GM19099 (cell line): ENCODE results near the gene OCA2.

Source experiments
- POLR2A ChIP-seq: IDR thresholded peaks from 3 replicates; pipeline ENCODE4 v1.6.1; 2011; ENCODE audit warnings: low read depth; ENCODE audit not compliant: insufficient read length; ENCODE audit errors: extremely low read depth

Gene OCA2

DNA sequence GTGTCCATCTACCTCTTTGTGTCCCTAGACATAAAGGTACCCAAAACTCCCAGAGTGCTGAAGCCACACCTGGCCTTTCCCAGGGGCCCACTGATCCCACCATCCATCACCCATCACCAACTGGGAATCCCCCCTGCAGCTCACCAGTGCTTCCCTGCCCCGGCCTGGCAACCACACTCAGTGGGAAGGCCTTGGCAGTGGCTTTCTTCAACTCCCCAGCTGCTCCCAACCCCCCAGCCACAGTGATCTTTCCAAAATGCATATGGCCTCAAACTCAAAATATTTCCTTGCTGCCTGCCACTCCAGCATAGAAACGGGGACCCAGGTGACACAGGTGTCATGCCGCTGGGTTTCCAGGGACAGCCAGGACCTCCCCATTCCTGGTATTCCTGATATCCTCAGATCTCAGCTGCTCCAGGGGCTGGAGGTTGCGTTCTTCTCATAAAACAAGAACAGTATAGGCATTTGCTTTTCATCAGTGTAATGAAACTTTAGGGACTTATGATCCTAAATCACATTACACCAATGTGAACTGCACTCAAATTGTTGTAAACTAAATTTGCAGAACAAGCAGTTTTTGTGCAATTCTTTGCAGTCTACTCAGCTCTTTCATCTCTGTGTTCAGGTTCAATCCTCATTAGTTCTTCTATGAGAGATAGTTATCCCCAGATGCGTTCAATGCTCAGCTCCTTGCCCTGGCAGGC lies 1.3 kb downstream of the OCA2 start:
- no peak for TF ChIP-seq POLR2A

DNA sequence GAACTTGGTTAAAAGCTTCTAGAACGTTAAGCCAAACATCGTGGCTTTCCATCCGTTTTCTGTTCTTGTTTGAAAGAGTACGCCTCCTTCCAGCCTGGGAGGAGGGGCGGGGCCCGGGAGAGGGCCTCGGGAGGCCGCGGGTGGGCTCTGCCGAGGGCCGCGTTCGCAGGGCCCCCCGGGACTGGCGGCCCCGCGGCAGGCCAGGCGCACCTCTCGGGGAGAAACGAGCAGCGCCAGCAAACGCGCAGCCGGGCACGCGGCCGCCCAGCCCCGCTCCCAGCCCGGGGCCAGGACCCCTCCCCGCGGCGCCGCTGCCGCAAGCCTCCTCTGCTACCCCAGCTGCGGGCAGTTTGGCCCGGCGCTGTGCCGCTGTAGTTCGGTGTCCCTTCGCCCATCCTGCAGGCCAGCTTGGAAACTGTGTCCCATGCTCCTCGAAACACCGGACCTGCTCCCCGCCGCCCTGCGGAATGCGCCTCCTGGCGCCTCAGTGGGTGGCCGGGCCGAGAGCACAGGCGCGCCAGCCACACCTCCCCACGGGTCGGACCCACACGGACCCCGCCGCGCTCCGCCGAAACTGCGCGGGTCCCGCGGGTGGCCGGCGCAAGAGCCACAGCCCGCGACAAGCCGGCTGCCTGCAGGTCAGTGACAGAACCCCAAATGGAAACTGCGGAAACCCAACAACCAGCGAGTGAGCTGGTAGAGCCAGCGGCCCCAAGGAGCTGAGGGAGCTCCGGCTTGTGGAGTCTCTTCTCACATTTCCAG lies 2.3 kb downstream of the OCA2 start:
- no peak for TF ChIP-seq POLR2A

DNA sequence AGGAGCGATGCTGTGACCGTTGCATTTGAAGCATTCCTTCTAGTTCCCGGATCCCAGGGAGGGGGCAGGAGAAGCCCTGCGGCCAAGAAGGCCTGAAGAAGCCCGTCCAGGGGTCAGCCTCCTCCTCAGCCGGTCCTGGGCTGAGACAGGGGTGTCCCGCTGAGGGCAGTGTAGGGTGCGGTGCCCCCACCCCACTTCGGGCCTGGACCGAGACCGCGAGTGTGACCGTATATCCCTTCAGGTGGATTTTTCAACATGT lies 2.8 kb downstream of the OCA2 start:
- TF ChIP-seq POLR2A: no peak

DNA sequence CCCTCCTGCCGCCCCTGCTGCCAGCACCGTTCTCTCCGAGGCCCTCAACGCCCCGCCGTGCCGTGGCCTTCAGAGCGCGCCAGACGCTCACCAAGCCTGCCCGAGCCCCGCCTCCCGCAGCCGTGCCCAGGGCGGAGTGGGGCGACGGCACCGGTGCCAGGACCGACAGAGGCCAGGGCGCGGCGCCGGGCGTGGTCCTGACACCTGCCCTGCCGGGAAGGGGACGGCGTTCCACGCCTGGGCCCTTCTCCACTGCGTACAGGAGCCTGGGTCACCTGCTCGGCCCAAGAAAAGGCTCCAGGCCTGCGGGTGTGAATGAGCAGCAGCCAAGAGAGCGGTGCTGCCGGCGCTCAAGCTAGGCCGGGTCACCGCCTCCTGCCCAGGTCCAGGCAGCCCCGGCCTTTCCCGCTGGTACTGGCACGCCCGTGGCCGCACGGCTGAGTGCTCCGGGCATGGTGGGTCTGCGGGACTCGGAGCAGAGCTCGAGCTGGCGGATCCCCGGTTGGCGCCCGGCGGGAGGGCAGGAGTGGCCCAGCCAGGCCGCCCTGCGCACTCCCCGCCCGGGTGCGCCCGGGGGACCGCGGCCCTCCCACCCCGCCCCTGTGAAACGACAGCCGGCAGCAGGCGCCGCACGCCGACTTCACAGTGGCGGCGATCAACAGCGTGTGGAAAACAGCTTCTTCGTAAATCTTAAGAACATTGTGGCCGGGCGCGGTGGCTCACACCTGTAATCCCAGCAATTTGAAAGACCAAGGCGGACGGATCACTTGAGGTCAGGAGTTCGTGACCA lies 4.2 kb downstream of the OCA2 start:
- no peak for TF ChIP-seq POLR2A

DNA sequence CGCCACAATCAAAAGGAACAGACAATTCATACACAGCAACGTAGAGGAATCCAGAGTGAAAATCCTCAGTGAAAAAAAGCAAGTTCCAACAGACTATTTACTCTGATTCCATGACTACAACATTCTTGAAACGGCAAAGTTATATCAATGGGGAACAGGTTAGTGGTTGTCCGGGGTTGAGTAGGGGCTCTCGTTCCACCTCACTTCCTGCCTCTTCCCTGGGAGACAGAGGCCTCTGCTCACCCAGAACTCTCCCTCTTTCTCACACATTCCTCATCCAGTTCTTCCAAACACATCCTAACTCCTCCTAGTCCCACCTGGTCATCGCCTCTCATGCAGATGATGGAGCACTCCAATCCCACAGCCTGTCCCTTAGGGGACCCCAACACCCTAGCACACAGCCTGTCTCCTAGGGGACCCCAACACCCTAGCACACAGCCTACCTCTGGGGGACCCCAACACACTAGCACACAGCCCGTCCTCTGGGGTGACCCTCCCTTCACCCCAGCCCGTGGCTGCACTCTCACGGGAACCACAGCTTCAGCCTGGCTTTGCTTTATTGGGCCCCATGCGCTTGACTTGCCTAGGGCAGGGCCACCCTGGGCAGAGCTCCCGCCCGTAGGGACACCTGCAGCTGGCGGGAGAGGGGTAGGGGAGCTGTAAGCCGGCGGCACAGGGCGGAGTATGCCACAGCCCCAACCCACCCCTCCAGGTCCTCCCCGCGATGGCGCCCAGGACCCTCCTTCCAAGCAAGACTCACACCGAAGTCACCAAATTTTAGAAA lies 5.2 kb downstream of the OCA2 start:
- TF ChIP-seq POLR2A: no peak

DNA sequence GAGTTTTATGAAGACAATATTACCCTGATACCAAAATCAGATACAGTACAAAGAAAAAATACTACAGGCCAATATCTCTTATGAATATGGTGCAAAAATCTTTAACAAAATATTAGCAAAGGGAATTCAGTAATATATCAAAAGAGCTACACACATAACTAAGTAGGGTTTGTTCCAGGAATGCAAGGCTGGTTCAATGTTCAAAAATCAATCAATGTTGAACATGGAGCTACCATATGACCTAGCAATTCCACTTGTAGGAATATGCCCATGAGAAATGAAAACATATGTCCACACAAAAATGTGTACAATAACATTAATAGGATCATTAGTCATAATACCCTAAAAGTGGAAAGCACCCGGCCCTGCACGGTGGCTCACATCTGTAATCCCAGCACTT lies 7.8 kb downstream of the OCA2 start:
- TF ChIP-seq POLR2A: no peak

DNA sequence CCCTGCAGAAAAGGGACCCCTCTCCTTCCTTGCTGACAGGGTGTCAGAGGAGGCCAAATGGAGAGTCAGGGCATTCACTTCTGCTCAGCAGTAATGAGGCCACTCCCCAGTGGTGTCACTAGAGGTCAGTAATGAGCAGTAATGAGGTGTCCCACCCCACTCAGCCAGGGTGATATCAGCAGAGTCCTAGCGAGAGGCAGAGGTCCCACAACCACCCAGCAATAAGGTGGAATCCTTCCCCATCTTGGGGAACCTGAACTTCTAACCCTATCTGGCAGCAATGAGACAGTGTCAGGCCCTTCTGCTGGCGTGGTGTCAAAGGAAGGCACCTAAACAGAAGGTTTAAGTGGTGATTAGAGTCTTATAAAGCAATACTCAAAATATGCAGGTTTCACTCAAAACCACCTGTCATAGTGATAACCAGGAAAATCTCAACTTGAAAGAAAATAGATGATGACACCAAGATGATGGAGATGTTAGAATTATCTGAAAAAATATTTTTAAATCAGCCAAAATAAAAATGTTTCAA lies 12.9 kb downstream of the OCA2 start:
- TF ChIP-seq POLR2A: no peak

DNA sequence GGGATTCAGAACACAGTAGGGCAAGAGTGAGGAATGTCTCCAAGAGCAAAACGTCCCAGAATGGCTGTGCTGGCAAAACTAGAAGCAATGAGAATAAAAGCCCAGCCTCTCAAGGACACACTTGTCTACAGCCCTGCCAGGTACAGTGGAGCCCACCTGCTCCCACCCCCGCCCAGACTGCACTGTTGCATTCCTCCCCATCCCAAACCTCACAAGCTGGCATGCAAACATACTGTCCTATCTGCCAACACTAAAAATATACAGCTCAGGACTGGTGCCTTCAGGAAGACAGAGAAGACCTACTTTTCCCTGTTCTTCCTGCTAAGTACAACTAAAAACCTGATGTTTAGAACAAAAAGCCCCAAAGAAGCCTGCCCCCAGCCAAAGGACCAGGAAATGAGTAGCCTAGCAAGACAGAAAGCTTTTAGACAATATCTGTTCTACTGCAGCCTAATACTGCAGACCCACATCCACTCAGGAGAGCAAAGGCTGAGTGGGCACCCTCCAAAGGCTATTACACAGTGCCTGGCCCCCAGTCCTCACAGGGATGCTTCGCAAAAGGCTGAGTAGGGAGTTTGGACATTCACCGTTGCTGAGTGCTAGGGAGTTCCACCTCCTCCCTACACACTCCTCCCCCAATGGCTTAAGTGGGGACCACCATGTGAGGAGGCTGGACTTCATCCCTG lies 13.5 kb downstream of the OCA2 start:
- no peak for TF ChIP-seq POLR2A

DNA sequence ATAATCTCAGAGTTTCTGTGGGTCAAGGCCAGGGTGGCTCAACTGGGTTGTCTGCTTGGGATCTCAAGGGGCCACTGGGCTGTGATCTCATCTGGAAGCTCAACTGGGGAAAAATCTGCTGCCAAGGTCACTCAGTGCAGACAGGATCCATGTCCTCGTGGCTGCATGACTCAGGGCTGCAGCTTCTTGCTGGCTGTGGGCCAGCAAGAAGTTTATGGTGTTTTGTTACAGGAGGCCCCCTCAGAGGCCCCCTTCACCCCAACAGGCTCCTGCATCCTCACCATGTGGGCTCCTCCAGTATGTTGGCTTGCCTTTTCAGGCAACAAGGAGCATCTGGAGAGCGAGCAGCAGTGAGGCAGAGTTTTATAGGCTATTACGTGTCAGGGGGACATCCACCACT lies 14.6 kb downstream of the OCA2 start:
- no peak for TF ChIP-seq POLR2A

DNA sequence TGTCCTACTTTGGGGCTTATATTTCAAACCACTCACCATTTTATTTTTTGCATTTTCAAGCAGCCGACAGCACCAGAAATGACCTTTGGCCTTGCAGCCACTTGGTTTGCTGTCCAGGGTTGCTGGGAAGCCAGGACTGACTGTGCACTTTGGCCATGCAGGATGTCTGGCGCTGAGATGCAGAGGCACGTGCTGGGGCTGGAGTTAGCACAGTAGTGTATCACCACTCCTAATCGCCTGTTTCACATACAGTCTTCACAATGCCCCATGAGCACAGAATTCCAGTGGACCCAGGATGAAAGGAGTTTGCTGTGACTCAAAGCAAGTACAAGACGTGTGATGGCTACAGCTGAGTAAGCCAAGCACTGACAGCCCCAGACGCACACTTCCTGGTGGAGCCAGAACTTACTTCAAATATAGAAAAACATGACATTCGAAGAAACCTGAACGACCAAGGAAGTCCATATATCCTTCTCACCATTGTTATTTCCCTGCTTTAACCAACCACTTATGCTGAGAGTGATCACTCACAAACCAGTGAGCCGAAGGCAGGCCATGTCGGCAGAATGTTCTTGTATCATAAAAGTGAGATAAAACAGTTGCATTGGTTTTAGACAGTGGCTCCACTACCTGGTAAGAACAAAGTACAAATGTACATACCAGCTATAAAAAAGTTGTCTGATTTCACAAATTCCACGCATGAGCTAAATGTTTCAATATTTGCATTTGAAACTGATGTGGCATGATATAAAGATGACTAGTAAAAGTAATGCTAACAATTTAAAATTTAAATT lies 16.0 kb downstream of the OCA2 start:
- no peak for TF ChIP-seq POLR2A

DNA sequence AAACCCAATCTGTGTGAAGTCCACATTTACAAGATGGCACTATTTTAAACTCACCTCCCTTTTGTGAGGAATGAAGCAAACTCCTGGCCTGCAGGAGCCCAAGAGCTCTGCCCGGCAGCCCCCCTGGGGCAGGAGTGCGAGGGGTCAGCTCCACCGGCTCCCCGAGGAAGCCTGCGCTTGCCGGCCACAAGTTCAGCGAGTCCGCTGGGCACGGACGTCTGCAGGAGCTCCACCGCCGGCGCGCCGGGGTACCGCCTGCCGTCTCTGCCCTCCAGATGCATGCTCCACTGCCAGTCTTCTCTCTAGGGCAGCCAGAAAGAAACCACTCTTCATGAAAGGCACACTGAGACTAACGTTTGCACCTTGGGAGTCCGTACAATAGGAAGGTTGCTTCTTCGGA lies 17.5 kb downstream of the OCA2 start:
- TF ChIP-seq POLR2A: no peak

DNA sequence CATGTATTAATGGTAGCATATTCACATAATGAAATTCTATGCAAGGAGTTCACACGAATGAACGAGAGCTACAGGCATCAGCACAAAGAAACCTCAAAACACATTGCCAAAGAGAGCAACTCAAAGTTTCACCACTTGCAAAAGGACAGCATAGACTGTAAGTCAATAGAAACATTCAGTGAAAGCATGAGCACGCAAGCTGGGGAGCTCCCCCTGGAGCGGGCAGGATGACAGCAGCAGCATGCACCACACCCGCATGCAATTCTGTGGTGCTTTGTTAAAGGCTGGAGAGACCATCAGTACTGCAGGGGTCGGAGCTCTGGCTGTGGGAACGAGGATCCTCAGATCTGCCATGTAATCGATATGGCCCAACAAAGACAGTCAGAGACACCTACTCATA lies 18.7 kb downstream of the OCA2 start:
- TF ChIP-seq POLR2A: no peak

DNA sequence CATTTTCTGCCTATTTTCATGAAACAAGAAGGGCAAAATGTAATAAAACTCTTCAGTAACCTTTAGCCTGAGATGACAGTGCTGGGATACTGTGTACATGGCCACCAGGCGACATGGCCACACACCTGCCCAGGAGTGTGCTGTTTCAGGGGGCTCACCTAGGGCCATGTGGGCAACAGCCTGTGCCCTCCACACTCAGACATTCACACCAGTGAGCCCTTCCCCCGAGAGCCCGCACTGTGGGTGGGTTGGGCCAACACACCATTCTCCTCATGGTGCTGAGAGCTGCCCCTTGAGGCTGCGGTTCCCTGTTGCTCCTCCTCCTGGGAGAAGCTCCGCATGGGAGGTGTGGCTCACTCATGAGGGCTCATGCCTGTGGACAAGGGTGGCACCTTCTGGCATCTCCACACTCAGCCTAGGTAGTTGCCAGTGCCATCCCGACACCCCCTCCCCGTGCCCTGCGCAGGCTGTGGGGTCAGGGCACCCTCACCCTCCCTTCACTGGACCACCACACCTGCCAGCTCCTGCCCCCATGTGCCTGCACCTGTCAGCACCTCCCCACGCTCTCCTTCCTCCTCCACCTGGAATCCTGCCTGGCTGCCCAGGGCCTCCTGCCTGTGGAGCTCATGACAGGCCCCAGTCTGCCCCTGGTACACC lies 19.7 kb downstream of the OCA2 start:
- TF ChIP-seq POLR2A: no peak
